Endothelial cell (in vitro differentiated cells): ENCODE results near the gene COL16A1. TPM values are rescaled to one million over a fixed set of nuclear protein-coding genes. Genes with fewer than 3 reads are reported as not detected.

Experiments
- DNase-seq: peaks from one replicate; pipeline ENCODE4 v3.0.0; 2021; ENCODE audit warnings: low spot score
- H3K27ac Mint-ChIP-seq: one replicate; pipeline ENCODE4 v1.8.0; 2021; ENCODE audit warnings: mixed read lengths, inconsistent platforms; ENCODE audit not compliant: unreplicated experiment
- H3K27me3 Mint-ChIP-seq: one replicate; pipeline ENCODE4 v1.8.0; 2021; ENCODE audit warnings: mild to moderate bottlenecking, moderate library complexity, mixed read lengths, inconsistent platforms; ENCODE audit not compliant: unreplicated experiment
- H3K36me3 Mint-ChIP-seq: one replicate; pipeline ENCODE4 v1.8.0; 2021; ENCODE audit warnings: mild to moderate bottlenecking, low read depth, mixed read lengths, inconsistent platforms; ENCODE audit not compliant: unreplicated experiment
- H3K4me1 Mint-ChIP-seq: one replicate; pipeline ENCODE4 v1.8.0; 2021; ENCODE audit warnings: mild to moderate bottlenecking, mixed read lengths, inconsistent platforms; ENCODE audit not compliant: unreplicated experiment
- H3K4me3 Mint-ChIP-seq: one replicate; pipeline ENCODE4 v1.8.0; 2021; ENCODE audit warnings: mild to moderate bottlenecking, mixed read lengths, inconsistent platforms; ENCODE audit not compliant: unreplicated experiment
- H3K9me3 Mint-ChIP-seq: one replicate; pipeline ENCODE4 v1.8.0; 2021; ENCODE audit warnings: mixed read lengths, inconsistent platforms; ENCODE audit not compliant: unreplicated experiment
- CTCF ChIP-seq: fragments of 200-600 bp; sonication (generic); IDR thresholded peaks from one replicate; pipeline ENCODE4 v1.5.0; 2021; ENCODE audit warnings: antibody characterized with exemption; ENCODE audit not compliant: unreplicated experiment
- total RNA-seq: library from RNA; stranded (reverse); fragmentation: NEBNext Ultra II Directional; extraction: Animal tissue kit (Norgen Biotek cat#: 25700); gene quantifications from one replicate; pipeline ENCODE4 v1.2.1, GENCODE V29; 2021; ENCODE audit not compliant: unreplicated experiment

Gene COL16A1
- total RNA-seq, 1 donor from 2014 or later = 5.3 TPM

DNA sequence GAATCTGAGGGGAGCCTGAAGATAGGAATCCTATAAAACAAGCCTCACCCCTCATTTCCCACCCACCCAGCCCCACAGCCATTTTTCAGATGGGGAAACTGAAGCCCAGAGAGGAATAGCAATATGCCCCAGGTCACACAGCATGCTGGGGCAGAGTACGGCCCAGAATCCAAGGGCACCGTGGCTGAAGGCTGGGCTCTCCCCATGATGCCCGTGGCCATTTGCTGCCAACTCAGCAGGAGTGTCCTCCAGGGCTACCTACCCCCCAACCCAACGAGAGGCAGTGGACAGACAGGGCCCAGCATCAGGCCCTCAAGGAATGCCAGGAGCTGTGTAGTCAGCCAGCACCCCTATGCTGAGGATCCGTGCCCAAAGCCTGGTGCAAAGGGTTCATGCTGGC is 8.5 kb downstream of the COL16A1 start:
- Mint-ChIP-seq H3K27ac (no peak overlapping the region), H3K4me3 (no peak overlapping the region), H3K4me1 (peaks cover 3% of the 10 kb centered on the region), H3K36me3 (peaks cover under 1% of the 10 kb centered on the region), H3K27me3 (peaks cover 15% of the 10 kb centered on the region), H3K9me3 (no peaks in the 10 kb centered on the region)
- no peak for TF ChIP-seq CTCF
- no peak for DNase-seq

- Mint-ChIP-seq H3K4me3 (no peak overlapping the region), H3K27me3 (peaks cover 15% of the 10 kb centered on the region), H3K27ac (no peak overlapping the region), H3K36me3 (no peaks in the 10 kb centered on the region), H3K9me3 (no peaks in the 10 kb centered on the region), H3K4me1 (peaks cover 3% of the 10 kb centered on the region)
- TF ChIP-seq CTCF = no peak
- DNase-seq = no peak
Observed at GRCh38 chr1:31694964-31695313, 8.9 kb downstream of the COL16A1 start.

- TF ChIP-seq CTCF = no peak
- Mint-ChIP-seq H3K27me3 (peaks cover 15% of the 10 kb centered on the region), H3K36me3 (no peaks in the 10 kb centered on the region), H3K4me1 (peaks cover 3% of the 10 kb centered on the region), H3K9me3 (no peaks in the 10 kb centered on the region), H3K4me3 (no peak overlapping the region), H3K27ac (no peak overlapping the region)
- no peak for DNase-seq
Observed at GRCh38 chr1:31694069-31694963, 9.5 kb downstream of the COL16A1 start.

GRCh38 chr1:31693231-31693630 is 10.6 kb downstream of the COL16A1 start:
- no peak overlapping the region for H3K4me3 Mint-ChIP-seq
- H3K36me3 Mint-ChIP-seq = no peaks in the 10 kb centered on the region
- H3K27ac Mint-ChIP-seq = no peak overlapping the region
- TF ChIP-seq CTCF = no peak
- peaks cover 12% of the 10 kb centered on the region for H3K27me3 Mint-ChIP-seq
- no peaks in the 10 kb centered on the region for H3K4me1 Mint-ChIP-seq
- no peak for DNase-seq
- no peaks in the 10 kb centered on the region for H3K9me3 Mint-ChIP-seq

- H3K27ac Mint-ChIP-seq = no peak overlapping the region
- no peaks in the 10 kb centered on the region for H3K9me3 Mint-ChIP-seq
- peaks cover 11% of the 10 kb centered on the region for H3K27me3 Mint-ChIP-seq
- H3K4me3 Mint-ChIP-seq = no peak overlapping the region
- H3K4me1 Mint-ChIP-seq = no peaks in the 10 kb centered on the region
- H3K36me3 Mint-ChIP-seq = no peaks in the 10 kb centered on the region
- TF ChIP-seq CTCF = no peak
- no peak for DNase-seq
Observed at GRCh38 chr1:31691951-31692350, 11.9 kb downstream of the COL16A1 start.
